GM19025 (cell line): ENCODE measurements around the gene DNAJC18.

Source experiments
- ATAC-seq: cut with Tn5 transposase; IDR thresholded peaks from one replicate; pipeline ENCODE4 v1.9.1; 2021; ENCODE audit warnings: mild to moderate bottlenecking, low read depth, moderate library complexity; ENCODE audit not compliant: unreplicated experiment

Gene DNAJC18

DNA sequence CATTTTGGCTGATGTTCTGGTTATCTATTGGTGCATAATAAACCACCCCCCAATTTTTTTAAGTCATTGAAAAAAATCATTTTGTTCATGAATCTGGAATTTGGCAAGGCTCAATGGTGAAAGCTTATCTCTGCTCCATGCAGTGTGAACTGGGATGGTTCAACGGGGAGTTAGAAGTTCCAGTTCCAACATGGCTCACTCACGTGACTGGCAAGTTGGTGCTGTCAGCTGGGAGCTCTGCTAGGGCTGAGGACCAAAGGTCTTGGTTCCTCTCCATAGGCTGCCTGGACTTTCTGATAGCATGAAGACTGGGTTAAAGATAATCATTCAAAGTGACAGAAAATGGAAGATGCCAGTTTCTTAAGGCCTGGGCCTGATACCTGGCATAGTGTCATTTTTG, 32.4 kb downstream of the DNAJC18 start:
- no peak for ATAC-seq

- ATAC-seq, result no peak
These were observed 34.9 kb downstream of the DNAJC18 start for GRCh38 chr5:139404484-139404840.

- peak; percentile 78 for ATAC-seq
These were observed 35.4 kb downstream of the DNAJC18 start, which contains the start of gene SPATA24 for GRCh38 chr5:139403787-139404483. TSS of gene SPATA24 (minus strand) at chr5:139404089. CDS start at chr5:139404060, 29 bp downstream.

- ATAC-seq, result no peak
These were observed 35.9 kb downstream of the DNAJC18 start for GRCh38 chr5:139403418-139403786.

- ATAC-seq, result no peak
These were observed 36.7 kb downstream of the DNAJC18 start for GRCh38 chr5:139402561-139403158.

DNA sequence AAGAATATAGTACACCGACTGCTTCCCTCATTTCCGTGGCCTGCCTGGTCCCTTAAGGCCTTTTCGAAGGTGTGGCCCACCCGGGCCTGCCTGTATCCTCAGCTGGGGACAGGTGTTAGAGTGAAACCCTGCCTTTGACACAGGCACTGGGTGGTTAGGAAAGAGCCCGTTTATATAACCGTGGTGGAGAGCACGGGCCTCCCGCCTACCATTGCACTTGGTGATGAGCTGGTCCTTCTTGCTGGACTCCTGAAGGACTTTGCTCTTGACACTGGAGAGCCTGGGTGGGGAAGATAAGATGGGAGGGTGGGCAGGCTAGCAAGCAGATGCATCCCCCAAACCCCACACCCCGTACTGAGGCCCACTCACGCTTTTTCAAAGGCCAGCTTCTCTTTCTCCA, 37.8 kb downstream of the DNAJC18 start:
- ATAC-seq, result no peak

DNA sequence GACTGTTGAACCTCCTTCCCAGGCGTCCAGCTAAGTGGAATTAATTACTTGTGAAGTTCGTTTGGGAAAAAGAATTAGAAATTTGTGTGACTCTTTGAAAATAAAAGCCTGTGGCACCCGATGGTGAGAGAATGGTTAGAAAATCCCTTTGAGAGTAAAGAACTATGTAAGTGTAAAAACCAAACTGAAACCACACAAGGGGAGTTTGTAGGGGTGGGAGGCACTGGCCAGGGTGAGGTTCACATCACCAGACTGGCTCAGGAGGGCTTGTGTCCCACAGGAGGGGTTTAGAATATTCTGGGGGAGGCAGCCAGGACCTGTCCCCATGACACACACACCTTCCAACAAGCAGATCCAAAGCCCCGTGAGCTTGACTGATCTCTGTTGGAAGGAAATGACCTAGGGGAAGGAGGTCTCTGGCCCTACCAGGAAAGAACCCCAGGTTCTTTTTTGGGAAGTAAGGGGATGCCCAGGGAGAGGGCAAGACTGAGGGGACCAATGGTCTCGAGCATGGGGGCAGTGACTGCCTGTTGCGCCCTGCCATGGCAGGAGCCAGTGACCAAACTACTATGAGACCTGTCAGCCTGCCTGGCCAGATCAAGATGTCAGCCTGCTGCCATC, 39.7 kb downstream of the DNAJC18 start:
- ATAC-seq, result no peak

- ATAC-seq, result no peak
These were observed 41.4 kb downstream of the DNAJC18 start for GRCh38 chr5:139397921-139398320.

DNA sequence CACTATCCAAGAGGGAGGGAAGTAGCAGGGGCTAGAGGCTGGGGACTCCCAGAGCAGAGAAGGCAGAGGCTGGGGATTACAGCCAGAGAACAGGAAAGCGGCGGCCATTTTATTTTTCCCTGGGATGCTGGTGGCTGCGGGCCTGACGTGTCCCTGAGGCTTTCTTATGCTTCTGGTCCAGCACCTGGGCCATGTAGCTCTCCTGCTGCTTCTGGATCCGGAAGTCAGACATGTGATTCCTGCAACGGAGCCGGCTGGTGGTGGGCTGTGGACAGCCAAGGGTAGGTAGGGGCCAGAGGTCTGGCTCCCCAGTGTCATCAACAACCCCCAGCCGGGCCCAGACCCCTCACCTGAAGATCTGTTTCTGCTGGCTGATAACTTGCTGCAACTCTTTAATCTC, 42.6 kb downstream of the DNAJC18 start:
- no peak for ATAC-seq

GRCh38 chr5:139395844-139396640, 43.3 kb downstream of the DNAJC18 start:
- ATAC-seq, result no peak

- ATAC-seq, result no peak
These were observed 44.4 kb downstream of the DNAJC18 start, which contains the start of gene PROB1 for GRCh38 chr5:139394654-139395566. TSS of gene PROB1 (minus strand) at chr5:139395104. CDS start at chr5:139395081, 23 bp downstream.

GRCh38 chr5:139394123-139394653, 45.1 kb downstream of the DNAJC18 start:
- ATAC-seq, result no peak

DNA sequence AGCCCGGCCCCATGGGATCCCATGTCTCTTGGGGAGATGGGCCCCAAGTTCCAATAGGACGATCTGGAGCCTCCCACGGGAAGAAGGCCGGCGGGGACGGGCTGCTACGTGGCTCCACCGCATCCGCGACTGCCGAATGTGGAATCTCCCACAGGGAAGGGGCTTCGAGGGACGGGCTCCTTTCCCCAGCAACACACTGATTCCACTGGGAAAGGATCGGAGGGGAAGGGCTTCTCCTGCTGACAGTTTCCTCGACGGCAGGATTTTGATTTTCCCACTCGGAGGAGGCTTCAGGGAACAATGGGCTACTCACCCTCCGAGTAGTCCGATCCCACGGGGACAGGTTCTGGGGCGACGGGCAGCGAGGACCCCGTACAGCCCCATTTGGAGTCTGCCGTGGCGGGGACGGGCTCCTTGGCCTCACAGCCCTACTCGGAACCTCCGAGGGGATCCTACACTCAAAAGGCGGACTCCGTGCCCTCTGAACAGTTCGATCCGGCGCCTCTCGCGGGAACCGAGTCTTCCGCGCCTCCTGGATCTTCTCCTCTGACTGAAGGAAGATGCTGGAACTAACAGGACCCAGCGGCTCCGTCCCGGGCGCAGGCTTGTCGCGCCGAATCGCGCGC, 45.7 kb downstream of the DNAJC18 start:
- ATAC-seq, result no peak

DNA sequence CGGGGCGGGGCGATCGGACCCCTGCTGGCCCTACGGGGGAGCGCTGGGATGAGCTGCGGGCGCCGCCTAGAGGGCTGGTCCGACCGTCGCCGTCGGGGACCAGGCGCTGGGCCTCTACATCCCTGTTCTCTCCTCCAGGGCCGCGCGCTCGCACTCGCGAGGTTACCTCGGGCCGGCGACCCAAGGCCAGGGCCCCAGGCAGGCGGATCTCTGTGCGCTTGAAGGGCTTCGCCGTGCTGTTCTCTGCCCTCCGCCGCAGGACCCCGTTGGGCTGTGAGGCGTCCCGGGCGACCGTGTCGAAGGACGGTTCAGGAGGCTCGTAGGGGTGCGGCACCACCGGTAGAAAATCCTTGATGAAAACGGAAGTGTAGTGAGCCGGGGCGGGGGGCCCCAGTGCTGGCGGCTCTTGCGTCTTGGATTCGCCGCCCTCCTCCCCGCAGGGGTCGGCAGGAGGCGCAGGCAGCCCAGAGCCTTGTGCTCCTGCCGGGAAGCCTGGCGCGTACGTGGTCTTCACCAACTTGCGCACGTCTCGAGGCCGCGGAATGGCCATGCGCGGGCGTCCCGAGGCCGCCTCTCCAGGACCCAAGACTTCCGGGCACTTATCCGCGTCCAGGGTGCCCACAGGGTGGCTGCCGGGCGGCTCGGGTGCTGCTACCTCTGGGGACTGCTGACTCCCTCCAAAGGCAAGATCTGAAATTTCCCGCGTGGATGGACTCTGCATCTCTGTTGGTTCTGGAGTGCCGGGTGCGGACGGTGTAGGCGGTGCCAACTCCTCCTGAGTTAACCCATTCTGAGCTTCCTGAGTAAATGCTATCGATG, 46.4 kb downstream of the DNAJC18 start:
- peak; percentile 37 for ATAC-seq

DNA sequence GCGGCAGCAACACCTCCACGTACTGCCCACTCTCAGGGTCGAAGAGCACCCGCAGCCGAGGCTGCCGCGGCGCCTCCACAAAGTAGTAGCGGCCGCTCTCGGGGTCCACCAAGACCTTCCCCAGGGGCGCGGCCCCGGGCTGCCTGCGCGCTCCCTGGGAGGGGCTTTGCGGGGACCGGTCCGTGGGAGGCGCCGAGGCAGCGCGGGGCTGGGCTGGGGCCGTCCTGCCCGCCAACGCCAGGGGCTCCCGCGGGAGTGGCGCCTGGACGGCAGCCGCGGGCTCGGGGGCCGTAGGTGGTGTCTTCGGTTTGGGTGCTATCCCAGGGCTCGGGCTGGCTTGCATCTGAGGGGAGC, 47.0 kb downstream of the DNAJC18 start:
- ATAC-seq, result no peak

- no peak for ATAC-seq
These were observed 47.6 kb downstream of the DNAJC18 start for GRCh38 chr5:139391570-139392323.

GRCh38 chr5:139390639-139391569, 48.4 kb downstream of the DNAJC18 start:
- ATAC-seq, result no peak
